SK-N-SH (cell line): ENCODE data around the gene TDG.

Experiments
- CTCF ChIP-seq: fragments of 200-600 bp; sonication (generic); IDR thresholded peaks from 2 replicates; pipeline ENCODE4 v1.6.1; 2017; ENCODE audit warnings: antibody characterized with exemption, mild to moderate bottlenecking, moderate library complexity
- EZH2phosphoT487 ChIP-seq: fragments of 200-600 bp; sonication (generic); IDR thresholded peaks from 2 replicates; pipeline ENCODE4 v1.6.1; 2017; ENCODE audit warnings: low read depth, mixed run types, mild to moderate bottlenecking, antibody characterized with exemption, moderate library complexity, borderline replicate concordance
- FOSL2 ChIP-seq: IDR thresholded peaks from 2 replicates; pipeline ENCODE4 v1.4.0; 2012; ENCODE audit warnings: low read depth, mild to moderate bottlenecking, moderate library complexity, borderline replicate concordance
- GABPA ChIP-seq: IDR thresholded peaks from 2 replicates; pipeline ENCODE4 v1.4.0; 2012; ENCODE audit warnings: low read depth, mild to moderate bottlenecking
- MAX ChIP-seq: IDR thresholded peaks from 2 replicates; pipeline ENCODE4 v1.4.0; 2012; ENCODE audit warnings: low read depth
- MXI1 ChIP-seq: IDR thresholded peaks from 2 replicates; pipeline ENCODE4 v1.6.1; 2012; ENCODE audit warnings: mild to moderate bottlenecking, low read depth, low read length, improper control_type of control experiment
- NFIC ChIP-seq: IDR thresholded peaks from 2 replicates; pipeline ENCODE4 v1.4.0; 2012; ENCODE audit warnings: borderline replicate concordance
- POLR2AphosphoS5 ChIP-seq: IDR thresholded peaks from 2 replicates; pipeline ENCODE4 v1.6.1; 2012; ENCODE audit warnings: low read depth, low read length
- RCOR1 ChIP-seq: fragments of 150-350 bp; IDR thresholded peaks from 2 replicates; pipeline ENCODE4 v1.6.1; 2017; ENCODE audit warnings: antibody characterized with exemption, low read length
- TAF1 ChIP-seq: IDR thresholded peaks from 2 replicates; pipeline ENCODE4 v1.6.1; 2012; ENCODE audit warnings: low read depth, mild to moderate bottlenecking, low read length, moderate library complexity, borderline replicate concordance
- TEAD4 ChIP-seq: IDR thresholded peaks from 2 replicates; pipeline ENCODE4 v1.4.0; 2012; ENCODE audit warnings: mild to moderate bottlenecking, borderline replicate concordance; ENCODE audit not compliant: insufficient read depth
- TF ChIP-seq, protein P1 (sequence below): fragments of 150-350 bp; IDR thresholded peaks from 2 replicates; pipeline ENCODE4 v1.6.1; 2017; ENCODE audit warnings: antibody characterized with exemption, low read length, low read depth, borderline replicate concordance
- TF ChIP-seq, protein P2 (sequence below): IDR thresholded peaks from 2 replicates; pipeline ENCODE4; 2012

DNA sequence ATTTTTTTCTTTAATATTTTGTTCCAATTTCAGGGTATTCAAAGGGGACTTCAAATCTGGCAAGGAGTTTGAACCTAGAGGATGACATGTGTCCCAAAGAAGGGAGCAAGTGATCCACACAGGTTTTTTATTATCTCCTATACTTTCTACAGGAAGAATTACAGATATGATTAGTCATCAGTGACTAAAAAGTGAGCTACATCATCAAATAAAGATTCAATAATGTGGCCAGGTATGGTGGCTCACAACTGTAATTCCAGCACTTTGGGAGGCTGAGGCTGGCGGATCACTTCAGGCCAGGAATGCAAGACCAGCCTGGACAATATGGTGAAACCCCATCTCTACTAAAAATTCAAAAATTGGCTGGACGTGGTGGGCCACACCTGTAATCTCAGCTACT lies 60.1 kb downstream of the TDG start:
- TF ChIP-seq CTCF (no peak), POLR2AphosphoS5 (no peak), FOSL2 (no peak), MXI1 (no peak), GABPA (no peak), EZH2phosphoT487 (no peak), NFIC (no peak), RCOR1 (no peak), TAF1 (no peak), MAX (no peak), TEAD4 (no peak)
- TF ChIP-seq, protein P1, sequence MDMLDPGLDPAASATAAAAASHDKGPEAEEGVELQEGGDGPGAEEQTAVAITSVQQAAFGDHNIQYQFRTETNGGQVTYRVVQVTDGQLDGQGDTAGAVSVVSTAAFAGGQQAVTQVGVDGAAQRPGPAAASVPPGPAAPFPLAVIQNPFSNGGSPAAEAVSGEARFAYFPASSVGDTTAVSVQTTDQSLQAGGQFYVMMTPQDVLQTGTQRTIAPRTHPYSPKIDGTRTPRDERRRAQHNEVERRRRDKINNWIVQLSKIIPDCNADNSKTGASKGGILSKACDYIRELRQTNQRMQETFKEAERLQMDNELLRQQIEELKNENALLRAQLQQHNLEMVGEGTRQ: no peak
- TF ChIP-seq, protein P2, sequence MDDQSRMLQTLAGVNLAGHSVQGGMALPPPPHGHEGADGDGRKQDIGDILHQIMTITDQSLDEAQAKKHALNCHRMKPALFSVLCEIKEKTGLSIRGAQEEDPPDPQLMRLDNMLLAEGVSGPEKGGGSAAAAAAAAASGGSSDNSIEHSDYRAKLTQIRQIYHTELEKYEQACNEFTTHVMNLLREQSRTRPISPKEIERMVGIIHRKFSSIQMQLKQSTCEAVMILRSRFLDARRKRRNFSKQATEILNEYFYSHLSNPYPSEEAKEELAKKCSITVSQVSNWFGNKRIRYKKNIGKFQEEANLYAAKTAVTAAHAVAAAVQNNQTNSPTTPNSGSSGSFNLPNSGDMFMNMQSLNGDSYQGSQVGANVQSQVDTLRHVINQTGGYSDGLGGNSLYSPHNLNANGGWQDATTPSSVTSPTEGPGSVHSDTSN: no peak
